GM12874 (cell line): ENCODE results near the gene UBE2O.

ENCODE experiments used
- TF ChIP-seq, protein P1 (sequence below): IDR thresholded peaks from 2 replicates; pipeline ENCODE4 v1.5.1; 2011; ENCODE audit warnings: low read depth, mild to moderate bottlenecking, control low read depth, low read length, moderate library complexity; ENCODE audit not compliant: insufficient read depth

Gene UBE2O

GRCh38 chr17:76491271-76492122, 38.5 kb upstream of the UBE2O start:
- TF ChIP-seq, protein P1, sequence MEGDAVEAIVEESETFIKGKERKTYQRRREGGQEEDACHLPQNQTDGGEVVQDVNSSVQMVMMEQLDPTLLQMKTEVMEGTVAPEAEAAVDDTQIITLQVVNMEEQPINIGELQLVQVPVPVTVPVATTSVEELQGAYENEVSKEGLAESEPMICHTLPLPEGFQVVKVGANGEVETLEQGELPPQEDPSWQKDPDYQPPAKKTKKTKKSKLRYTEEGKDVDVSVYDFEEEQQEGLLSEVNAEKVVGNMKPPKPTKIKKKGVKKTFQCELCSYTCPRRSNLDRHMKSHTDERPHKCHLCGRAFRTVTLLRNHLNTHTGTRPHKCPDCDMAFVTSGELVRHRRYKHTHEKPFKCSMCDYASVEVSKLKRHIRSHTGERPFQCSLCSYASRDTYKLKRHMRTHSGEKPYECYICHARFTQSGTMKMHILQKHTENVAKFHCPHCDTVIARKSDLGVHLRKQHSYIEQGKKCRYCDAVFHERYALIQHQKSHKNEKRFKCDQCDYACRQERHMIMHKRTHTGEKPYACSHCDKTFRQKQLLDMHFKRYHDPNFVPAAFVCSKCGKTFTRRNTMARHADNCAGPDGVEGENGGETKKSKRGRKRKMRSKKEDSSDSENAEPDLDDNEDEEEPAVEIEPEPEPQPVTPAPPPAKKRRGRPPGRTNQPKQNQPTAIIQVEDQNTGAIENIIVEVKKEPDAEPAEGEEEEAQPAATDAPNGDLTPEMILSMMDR = no peak

GRCh38 chr17:76490112-76490710, 37.3 kb upstream of the UBE2O start:
- TF ChIP-seq, protein P1 = no peak

DNA sequence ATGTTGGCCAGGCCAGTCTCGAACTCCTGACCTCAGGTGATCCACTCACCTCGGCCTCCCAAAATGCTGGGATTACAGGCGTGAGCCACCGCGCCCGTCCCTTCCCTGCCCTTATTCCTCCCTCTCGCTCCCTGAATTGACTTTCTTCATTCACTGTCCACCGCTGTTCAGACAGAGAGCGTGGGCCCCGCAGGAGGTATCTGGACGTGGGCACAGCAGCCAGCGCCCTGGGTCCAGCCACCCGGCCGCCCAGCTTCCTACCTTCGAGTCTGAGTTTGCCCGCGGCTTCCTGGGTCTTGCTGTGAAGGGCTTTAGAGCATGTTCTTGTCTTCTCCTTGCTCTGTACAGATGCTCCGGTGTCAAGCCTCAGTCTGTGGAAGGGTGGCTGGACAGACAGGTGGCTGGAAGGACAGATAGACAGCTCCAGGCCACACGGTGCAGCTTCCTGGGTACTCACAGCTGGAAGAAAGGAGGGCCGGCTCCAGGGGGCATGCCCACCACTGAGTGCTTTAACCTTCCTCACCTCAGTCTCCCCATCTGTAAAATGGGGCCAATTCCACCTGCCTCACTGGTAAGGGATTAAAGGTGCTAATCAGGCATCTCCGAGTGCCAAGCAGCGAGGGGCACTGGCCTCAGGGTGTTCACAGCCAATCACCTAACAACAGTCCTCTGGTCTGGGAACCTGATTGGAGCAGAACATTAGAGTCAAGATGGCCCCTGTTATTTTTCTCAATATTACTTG, 34.7 kb upstream of the UBE2O start:
- TF ChIP-seq, protein P1 = no peak

DNA sequence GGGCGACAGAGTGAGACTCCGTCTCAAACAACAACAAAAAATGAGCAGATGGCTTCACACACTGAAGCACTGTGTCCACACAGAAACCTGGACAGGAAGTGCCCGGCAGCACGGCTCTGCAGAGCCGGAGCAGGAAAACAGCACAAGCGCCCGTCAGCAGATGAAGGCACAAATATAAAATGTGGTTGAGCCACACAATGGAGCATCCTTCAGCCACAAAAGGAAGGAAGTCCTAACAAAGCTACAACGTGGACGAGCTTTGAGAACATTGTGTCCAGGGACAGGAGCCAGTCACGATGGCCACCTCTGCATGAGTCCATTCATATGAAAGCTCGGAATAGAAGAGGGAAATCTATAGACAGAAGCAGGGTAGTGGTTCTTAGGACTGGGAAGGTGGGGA, 32.6 kb upstream of the UBE2O start:
- TF ChIP-seq, protein P1 = no peak

GRCh38 chr17:76484228-76484725, 31.3 kb upstream of the UBE2O start:
- TF ChIP-seq, protein P1 = no peak

DNA sequence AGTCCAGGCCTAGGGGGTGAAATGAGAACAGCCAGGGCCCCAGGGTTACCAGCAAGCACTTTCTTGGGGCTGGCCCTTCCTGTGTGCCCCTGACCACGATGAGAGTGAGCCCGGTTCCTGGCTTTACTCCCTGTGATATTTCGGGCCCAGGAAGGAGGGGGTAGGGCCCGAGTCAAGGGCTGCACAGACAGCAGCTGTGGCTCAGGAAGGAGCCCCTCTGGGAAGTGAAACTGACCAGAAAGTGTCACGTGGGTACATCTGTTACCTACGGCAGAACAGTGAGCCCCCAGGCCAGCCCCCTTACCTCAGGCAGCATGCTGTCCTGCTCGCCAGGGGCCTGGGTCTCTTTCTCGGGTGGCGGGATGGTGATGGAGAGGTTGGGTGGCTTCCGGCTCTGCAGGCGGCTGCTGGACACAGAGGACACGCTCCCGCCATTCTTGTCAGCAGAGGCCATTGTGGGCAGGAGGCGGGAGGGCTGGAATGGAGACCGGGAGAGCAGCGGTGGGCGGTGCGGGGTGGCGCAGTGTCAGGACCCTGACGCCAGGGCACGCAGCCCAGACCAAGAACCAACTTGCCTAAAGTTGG, 28.2 kb upstream of the UBE2O start:
- TF ChIP-seq, protein P1 = no peak

GRCh38 chr17:76480632-76481031, 27.7 kb upstream of the UBE2O start:
- TF ChIP-seq, protein P1 = no peak
